Measurements from ENCODE around the gene HSPA8.
"Not testable (repeated sequence)": the region's sequence is repeated elsewhere in the genome, so short reads cannot be mapped to it uniquely, and the experiment has no call there.

The HSPA8 gene

DNA sequence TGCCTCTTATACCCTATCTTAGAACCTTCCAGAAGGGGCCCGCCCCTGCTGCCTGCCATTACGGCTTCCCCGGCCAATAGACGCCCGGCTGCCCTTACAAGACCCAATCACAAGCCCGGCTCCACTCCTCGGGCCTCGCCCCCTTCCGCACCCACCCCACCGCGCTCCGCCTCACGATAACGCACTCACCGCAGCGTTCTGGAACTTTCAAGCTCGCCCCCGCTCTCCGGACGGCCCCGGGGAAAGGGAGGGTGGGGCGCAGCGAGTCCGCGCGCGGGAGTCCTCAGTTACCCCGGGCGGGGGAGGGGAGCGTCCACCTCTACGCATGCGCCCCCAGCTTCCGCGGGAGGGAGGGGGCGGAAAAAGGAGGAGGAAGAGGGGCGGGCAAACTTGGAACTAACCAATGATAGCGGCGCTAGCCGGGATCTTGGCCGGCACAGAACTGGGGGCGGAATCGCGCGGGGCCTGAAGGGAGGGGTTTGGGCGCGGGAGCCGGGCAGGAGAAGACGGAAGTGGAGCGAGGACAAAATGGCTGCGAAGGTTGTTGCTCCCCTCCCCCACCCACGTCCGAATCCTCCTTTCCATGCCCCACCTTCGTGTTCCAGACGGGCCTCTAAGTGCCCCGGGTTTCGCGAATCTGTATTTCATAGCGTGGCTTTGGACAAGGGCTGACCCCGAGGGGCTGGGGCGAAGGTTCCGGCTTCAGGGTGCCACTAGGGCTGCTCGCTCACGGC, 389 bp upstream of the HSPA8 start:
- peak; percentile 100 for DNase-seq (ENCODE audit: low spot score)
- peak overlapping the region; percentile 100 for H3K27ac Mint-ChIP-seq
- H3K36me3 Mint-ChIP-seq (ENCODE audit: low read depth), result peaks cover 61% of the 10 kb centered on the region
- peaks cover 43% of the 10 kb centered on the region for H3K4me1 Mint-ChIP-seq (ENCODE audit: low read depth)
- peak overlapping the region; percentile 100 for H3K4me3 Mint-ChIP-seq
- no peaks in the 10 kb centered on the region for H3K27me3 Mint-ChIP-seq (ENCODE audit: low read depth)
- no peaks in the 10 kb centered on the region for H3K9me3 Mint-ChIP-seq

DNA sequence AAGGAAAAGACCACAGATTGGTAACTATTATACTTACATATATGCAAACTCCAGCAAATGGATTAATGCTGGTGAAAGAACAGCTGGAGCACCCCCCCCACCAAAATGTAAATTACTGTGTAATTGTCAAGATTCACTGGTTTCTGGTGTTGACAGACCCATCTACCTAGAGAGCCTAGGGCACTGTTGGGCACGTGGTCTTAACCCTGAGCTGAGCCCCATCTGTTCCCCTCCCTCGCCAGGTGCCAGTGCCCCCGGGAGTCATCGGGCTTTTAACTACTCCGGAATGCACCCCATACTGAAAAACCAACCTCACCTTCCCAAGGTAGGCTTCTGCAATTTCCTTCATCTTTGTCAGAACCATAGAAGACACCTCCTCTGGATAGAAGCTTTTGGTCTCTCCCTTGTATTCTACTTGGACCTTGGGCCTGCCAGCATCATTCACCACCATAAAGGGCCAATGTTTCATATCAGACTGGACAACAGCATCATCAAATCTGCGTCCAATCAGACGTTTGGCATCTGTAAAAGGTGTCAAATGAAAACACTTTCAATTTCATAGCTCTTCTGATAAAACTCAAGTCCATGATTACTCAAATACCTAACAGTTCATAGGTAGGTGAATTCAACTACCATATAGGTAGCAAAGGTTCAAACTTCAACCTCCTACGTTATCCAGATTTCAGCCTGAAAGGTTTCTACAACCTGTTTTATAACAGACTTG, 1.5 kb downstream of the HSPA8 start:
- peaks cover 46% of the 10 kb centered on the region for H3K4me1 Mint-ChIP-seq (ENCODE audit: low read depth)
- no peak for DNase-seq (ENCODE audit: low spot score)
- no peaks in the 10 kb centered on the region for H3K9me3 Mint-ChIP-seq
- H3K4me3 Mint-ChIP-seq, result peak overlapping the region; percentile 100
- H3K36me3 Mint-ChIP-seq (ENCODE audit: low read depth), result peaks cover 74% of the 10 kb centered on the region
- peak overlapping the region; percentile 75 for H3K27ac Mint-ChIP-seq
- no peaks in the 10 kb centered on the region for H3K27me3 Mint-ChIP-seq (ENCODE audit: low read depth)

DNA sequence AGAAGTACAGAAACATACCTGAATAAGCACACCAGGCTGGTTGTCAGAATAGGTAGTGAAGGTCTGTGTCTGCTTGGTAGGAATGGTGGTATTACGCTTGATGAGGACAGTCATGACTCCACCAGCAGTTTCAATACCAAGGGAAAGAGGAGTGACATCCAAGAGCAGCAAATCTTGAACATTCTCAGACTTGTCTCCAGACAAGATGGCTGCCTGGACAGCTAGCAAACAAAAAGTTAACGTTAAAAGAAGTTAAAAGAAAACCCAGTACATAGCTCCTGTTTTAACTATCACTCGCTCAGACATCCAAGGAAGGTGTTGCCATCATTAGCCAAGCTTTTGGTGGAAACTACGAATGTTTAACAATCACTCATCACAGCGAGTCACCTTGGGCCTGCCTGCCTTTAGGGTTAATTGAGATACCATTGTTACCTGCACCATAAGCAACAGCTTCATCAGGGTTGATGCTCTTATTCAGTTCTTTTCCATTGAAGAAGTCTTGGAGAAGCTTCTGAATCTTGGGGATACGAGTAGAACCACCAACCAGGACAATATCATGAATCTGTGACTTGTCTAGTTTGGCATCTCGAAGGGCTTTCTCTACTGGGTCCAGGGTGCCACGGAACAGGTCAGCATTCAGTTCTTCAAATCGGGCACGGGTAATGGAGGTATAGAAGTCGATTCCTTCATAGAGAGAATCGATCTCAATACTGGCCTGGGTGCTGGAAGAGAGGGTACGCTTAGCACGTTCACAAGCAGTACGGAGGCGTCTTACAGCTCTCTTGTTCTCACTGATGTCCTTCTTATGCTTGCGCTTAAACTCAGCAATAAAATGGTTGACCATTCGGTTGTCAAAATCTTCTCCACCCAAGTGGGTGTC, 2.7 kb downstream of the HSPA8 start:
- peaks cover 75% of the 10 kb centered on the region for H3K36me3 Mint-ChIP-seq (ENCODE audit: low read depth)
- H3K4me1 Mint-ChIP-seq (ENCODE audit: low read depth), result peaks cover 46% of the 10 kb centered on the region
- H3K4me3 Mint-ChIP-seq, result peak overlapping the region; percentile 100
- not testable (repeated sequence) for H3K27me3 Mint-ChIP-seq (ENCODE audit: low read depth); DNase-seq (ENCODE audit: low spot score); H3K9me3 Mint-ChIP-seq
- peak overlapping the region; percentile 75 for H3K27ac Mint-ChIP-seq

DNA sequence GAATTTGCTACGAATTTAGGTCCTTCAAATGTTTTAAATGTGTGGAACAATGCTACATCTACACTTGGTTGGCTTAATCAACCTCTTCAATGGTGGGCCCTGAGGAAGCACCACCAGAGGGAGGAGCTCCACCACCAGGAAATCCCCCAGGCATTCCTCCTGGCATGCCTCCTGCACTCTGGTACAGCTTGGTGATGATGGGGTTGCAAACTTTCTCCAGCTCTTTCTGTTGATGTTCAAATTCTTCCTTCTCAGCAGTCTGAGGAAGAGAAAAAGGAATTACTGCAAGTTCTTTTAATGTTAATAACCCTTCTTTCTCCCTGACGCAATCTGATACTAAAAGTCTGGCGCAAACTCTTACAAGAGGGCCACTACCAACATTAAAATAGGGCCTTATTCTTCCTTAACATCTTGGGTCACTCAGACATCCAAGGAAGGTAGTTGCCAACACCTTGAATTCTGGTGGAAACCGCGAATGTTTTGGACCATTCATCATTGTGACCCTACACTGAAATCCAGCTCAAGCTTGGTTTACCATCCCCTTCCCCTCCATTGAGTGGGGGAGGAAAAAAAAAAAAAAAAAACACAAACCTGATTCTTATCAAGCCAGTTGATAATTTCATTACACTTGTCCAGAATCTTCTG, 4.2 kb downstream of the HSPA8 start:
- Mint-ChIP-seq H3K9me3 (no peaks in the 10 kb centered on the region), H3K27me3 (ENCODE audit: low read depth) (no peaks in the 10 kb centered on the region), H3K4me1 (ENCODE audit: low read depth) (peaks cover 38% of the 10 kb centered on the region), H3K36me3 (ENCODE audit: low read depth) (peaks cover 78% of the 10 kb centered on the region), H3K27ac (peak overlapping the region; percentile 77), H3K4me3 (peak overlapping the region; percentile 100)
- DNase-seq (ENCODE audit: low spot score), result no peak

DNA sequence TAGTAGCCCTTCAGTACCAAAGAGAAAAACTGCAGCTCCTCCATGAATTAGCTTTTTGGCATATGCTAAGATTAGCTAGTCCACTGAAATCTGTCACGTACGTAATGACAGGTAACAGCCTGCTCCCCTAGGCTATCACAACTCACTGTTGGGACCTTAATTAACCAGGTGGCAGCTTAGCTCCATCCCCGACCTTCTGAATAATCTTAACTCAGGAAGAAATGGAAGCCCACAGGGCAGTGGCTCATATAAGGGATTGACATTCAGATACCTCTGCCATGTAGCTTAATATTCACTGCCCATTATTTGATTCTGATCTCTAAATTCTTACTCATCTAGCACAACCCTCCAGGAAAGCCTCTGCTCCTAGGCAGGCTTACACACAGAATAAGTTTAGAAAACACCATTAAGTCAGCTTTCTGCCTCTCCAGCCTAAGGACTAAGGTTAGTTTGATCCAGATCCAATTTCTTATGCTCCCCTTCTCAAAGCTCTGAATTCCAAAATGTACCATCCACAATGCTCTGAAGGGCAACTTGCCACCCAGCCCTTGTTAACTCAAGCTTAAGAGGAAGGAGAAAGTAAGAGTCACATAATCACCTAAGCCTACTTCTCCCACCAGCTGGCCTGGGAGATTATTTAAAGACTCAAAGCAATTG, 5.0 kb downstream of the HSPA8 start:
- Mint-ChIP-seq H3K36me3 (ENCODE audit: low read depth) (peaks cover 77% of the 10 kb centered on the region), H3K4me3 (peak overlapping the region; percentile 100), H3K4me1 (ENCODE audit: low read depth) (peaks cover 38% of the 10 kb centered on the region), H3K27me3 (ENCODE audit: low read depth) (no peaks in the 10 kb centered on the region), H3K27ac (peak overlapping the region; percentile 77), H3K9me3 (no peaks in the 10 kb centered on the region)
- no peak for DNase-seq (ENCODE audit: low spot score)

DNA sequence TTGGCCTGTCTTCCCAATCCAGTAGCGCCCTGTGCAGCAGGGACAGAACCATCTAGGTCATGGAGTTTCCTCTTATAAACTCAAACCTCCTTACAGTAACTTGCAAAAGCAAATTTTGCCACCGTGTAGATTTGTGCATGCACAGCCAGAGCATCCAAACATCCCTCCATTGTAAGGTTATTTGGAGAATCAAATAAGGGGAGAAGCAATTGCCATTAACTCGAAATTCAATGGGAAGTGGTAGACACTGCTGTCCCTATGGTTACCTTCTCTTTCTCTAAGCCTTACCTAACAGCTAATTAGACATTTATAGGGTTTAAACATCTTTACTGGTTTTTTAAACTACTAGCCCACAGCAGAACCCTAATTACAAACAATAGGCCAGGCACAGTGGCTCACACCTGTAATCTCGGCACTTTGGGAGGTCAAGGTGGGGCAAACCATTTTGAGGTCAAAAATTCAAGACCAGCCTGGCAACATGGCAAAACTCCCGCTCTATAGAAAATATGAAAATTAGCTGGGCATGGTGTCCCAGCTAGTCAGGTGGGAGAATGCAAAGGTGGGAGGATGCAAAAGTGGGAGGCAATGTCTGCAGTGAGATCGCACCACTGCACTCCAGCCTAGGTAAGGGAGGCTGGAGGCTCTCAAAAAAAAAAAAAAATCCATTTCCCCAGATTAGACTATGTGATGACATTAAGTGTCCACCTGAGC, 6.6 kb downstream of the HSPA8 start:
- Mint-ChIP-seq H3K4me1 (ENCODE audit: low read depth) (peaks cover 35% of the 10 kb centered on the region), H3K27me3 (ENCODE audit: low read depth) (no peaks in the 10 kb centered on the region), H3K27ac (peak overlapping the region; percentile 77), H3K9me3 (no peaks in the 10 kb centered on the region), H3K4me3 (no peak overlapping the region), H3K36me3 (ENCODE audit: low read depth) (peaks cover 61% of the 10 kb centered on the region)
- DNase-seq (ENCODE audit: low spot score), result no peak

DNA sequence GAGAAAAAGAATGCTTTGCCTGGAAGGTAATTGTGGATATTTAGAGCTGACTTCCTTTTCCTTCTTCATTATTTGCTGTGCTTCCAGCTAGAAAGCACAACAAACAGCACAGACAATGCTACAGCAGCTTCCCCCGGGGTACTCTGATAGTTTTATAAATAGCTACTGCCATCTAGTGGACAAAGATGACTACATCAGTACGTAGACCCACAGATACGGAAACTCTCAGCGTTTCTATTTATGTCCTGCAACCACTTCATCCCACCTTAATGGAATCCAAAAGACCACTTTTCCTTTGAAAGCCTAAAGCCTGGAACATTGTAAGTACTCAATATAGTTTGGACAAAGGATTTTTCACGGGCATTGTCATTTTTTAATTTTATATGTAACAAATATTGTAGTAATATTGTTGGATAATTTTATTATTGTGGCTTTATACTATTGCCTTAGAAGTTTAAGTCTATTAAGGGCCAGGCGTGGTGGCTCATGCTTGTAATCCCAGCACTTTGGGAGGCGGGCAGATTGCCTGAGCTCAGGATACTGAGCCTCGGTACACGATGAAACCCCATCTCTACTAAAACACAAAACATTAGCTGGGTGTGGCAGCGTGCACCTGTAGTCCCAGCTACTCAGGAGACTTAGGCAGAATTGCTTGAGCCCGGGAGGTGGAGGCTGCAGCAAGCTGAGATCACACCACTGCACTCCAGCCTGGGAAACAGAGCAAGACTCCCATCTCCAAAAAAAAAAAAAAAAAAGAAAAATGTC, 7.5 kb downstream of the HSPA8 start:
- H3K27ac Mint-ChIP-seq, result no peak overlapping the region
- H3K36me3 Mint-ChIP-seq (ENCODE audit: low read depth), result peaks cover 52% of the 10 kb centered on the region
- DNase-seq (ENCODE audit: low spot score), result no peak
- peaks cover 35% of the 10 kb centered on the region for H3K4me1 Mint-ChIP-seq (ENCODE audit: low read depth)
- no peaks in the 10 kb centered on the region for H3K9me3 Mint-ChIP-seq
- H3K4me3 Mint-ChIP-seq, result no peak overlapping the region
- no peaks in the 10 kb centered on the region for H3K27me3 Mint-ChIP-seq (ENCODE audit: low read depth)

DNA sequence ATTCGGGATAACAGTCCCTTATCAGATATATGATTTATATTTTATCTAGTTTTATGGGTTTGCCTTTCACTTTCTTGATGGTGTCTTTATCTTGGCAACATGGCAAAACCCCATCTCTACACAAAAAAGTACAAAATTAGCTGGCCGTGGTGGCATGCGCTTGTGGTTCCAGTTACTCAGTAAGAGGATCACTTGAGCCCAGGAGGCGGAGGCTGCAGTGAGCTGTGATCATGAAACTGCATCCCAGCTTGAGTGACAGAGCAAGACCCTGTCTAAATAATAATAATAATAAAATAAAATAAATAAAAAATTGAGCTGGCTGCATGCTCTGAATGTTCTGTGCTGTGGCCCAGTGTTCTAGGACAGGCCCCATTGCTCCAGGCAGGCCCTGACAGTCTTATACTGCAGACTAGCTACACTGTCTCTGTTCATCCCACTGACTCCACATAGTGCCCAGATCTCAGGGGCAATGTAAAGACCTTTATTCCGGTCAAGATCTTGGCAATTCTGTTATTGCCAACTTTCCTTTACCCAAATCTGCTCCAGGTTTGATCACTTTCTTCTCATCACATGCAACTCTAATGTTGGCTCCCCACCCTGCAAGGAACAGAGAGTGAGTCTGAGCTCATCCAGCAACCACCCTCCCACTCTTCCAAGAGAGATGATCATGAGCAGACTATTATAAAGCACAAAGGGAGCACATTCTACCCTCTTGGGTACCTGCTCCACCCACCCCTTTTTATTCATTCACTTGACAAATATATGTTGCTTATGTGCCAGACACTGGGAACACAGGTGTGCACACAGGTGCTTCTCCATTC, 8.8 kb downstream of the HSPA8 start:
- no peak for DNase-seq (ENCODE audit: low spot score)
- Mint-ChIP-seq H3K36me3 (ENCODE audit: low read depth) (peaks cover 38% of the 10 kb centered on the region), H3K4me3 (no peak overlapping the region), H3K27ac (no peak overlapping the region), H3K27me3 (ENCODE audit: low read depth) (no peaks in the 10 kb centered on the region), H3K4me1 (ENCODE audit: low read depth) (peaks cover 24% of the 10 kb centered on the region), H3K9me3 (no peaks in the 10 kb centered on the region)

DNA sequence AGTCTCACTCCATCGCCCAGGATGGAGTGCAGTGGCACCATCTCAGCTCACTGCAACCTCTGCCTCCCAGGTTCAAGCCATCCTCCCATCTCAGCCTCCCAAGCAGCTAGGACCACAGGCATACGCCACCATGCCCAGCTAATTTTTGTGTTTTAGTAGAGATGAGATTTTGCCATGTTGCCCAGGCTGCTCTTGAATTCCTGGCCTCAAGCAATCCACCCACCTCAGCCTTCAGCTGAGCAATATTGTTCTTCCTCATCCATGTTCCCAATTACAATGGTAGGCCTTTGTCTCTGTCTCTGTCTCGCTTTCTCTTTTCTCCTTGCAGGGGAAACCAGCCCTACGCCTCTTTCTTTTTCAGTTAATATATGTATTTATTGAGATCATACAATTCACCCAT, 10.3 kb downstream of the HSPA8 start:
- no peak for DNase-seq (ENCODE audit: low spot score)
- Mint-ChIP-seq H3K36me3 (ENCODE audit: low read depth) (peaks cover 23% of the 10 kb centered on the region), H3K27me3 (ENCODE audit: low read depth) (peaks cover 7% of the 10 kb centered on the region), H3K4me1 (ENCODE audit: low read depth) (peaks cover 12% of the 10 kb centered on the region), H3K4me3 (no peak overlapping the region), H3K27ac (no peak overlapping the region), H3K9me3 (no peaks in the 10 kb centered on the region)

DNA sequence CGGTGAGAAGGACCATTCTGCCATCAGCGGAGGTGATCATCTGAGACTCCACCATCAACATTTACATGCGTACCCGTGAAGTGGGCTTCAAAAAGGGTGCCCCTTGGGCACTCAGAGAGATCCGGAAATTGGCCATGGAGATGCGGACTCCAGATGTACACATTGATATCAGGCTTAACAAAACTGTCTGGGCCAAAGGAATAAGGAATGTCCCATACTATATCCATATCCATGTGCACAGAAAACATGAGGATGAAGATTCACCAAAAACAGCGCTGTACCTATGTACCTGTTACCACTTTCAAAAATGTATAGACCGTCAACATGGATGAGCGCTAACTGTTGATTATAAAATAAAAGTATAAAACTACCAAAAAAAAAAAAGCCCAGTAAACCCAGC, 10.8 kb downstream of the HSPA8 start:
- no peak overlapping the region for H3K27ac Mint-ChIP-seq
- peaks cover 19% of the 10 kb centered on the region for H3K36me3 Mint-ChIP-seq (ENCODE audit: low read depth)
- H3K4me3 Mint-ChIP-seq, result no peak overlapping the region
- peaks cover 10% of the 10 kb centered on the region for H3K27me3 Mint-ChIP-seq (ENCODE audit: low read depth)
- no peaks in the 10 kb centered on the region for H3K9me3 Mint-ChIP-seq
- H3K4me1 Mint-ChIP-seq (ENCODE audit: low read depth), result peaks cover 9% of the 10 kb centered on the region
- no peak for DNase-seq (ENCODE audit: low spot score)

DNA sequence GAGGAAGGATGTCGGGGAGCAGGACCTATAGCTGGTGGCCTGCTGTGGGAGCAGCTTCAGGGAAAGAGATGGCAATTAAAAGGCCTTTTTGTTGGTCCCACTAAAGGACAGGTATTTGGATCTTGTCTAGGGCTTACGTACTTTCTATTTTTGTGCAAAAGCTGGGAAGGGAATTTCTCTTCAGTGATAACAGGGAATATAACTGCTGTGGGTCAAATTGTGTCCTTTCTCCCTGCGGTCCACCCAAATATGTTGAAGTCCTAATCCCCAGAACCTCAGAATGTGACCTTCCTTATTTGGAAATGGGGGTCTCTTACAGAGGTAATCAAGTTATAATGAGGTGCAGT, 14.0 kb downstream of the HSPA8 start:
- H3K4me3 Mint-ChIP-seq, result no peak overlapping the region
- no peak for DNase-seq (ENCODE audit: low spot score)
- H3K27me3 Mint-ChIP-seq (ENCODE audit: low read depth), result peaks cover 11% of the 10 kb centered on the region
- H3K36me3 Mint-ChIP-seq (ENCODE audit: low read depth), result no peaks in the 10 kb centered on the region
- H3K9me3 Mint-ChIP-seq, result no peaks in the 10 kb centered on the region
- no peaks in the 10 kb centered on the region for H3K4me1 Mint-ChIP-seq (ENCODE audit: low read depth)
- H3K27ac Mint-ChIP-seq, result no peak overlapping the region

Data from T-helper 2 cell treated with Interferon-gamma antibody and Interleukin-4, amounts not matched to agents 5 μg/mL and 100 μg/mL, for 36 hours (primary cell).